ENCODE results near the gene CCR6. TPM values are rescaled to one million over a fixed set of nuclear protein-coding genes. Genes with fewer than 3 reads are reported as not detected.
A peak's percentile ranks its signal among the peaks of the same experiment; 100 is the strongest.

Gene CCR6
- total and polyA plus RNA-seq, 10 of the 15 experiments (the other 5 are each of a cell fraction or from before 2014, with no cell fraction given): 2.2 to 7.6 (median 6.7) TPM

- TF ChIP-seq, protein P1, sequence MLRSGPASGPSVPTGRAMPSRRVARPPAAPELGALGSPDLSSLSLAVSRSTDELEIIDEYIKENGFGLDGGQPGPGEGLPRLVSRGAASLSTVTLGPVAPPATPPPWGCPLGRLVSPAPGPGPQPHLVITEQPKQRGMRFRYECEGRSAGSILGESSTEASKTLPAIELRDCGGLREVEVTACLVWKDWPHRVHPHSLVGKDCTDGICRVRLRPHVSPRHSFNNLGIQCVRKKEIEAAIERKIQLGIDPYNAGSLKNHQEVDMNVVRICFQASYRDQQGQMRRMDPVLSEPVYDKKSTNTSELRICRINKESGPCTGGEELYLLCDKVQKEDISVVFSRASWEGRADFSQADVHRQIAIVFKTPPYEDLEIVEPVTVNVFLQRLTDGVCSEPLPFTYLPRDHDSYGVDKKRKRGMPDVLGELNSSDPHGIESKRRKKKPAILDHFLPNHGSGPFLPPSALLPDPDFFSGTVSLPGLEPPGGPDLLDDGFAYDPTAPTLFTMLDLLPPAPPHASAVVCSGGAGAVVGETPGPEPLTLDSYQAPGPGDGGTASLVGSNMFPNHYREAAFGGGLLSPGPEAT (IDR thresholded peaks at IDR 0.05; ENCODE audit: low read depth): peak; percentile 24; the same call in 1 of the 2 replicates
- no peak for TF ChIP-seq TARDBP (IDR thresholded peaks at IDR 0.05; ENCODE audit: borderline replicate concordance)
- TF ChIP-seq HDAC6 (IDR thresholded peaks at IDR 0.05; ENCODE audit: unreplicated experiment): no peak
- no peak for TF ChIP-seq STAT3 (IDR thresholded peaks at IDR 0.05; ENCODE audit: low read depth, low read length)
- TF ChIP-seq, protein P2, sequence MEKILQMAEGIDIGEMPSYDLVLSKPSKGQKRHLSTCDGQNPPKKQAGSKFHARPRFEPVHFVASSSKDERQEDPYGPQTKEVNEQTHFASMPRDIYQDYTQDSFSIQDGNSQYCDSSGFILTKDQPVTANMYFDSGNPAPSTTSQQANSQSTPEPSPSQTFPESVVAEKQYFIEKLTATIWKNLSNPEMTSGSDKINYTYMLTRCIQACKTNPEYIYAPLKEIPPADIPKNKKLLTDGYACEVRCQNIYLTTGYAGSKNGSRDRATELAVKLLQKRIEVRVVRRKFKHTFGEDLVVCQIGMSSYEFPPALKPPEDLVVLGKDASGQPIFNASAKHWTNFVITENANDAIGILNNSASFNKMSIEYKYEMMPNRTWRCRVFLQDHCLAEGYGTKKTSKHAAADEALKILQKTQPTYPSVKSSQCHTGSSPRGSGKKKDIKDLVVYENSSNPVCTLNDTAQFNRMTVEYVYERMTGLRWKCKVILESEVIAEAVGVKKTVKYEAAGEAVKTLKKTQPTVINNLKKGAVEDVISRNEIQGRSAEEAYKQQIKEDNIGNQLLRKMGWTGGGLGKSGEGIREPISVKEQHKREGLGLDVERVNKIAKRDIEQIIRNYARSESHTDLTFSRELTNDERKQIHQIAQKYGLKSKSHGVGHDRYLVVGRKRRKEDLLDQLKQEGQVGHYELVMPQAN (conservative IDR thresholded peaks at IDR 0.05): 0 out of 2 replicates have a peak, but pooled peaks have one; percentile 25
- peak; percentile 16 for TF ChIP-seq IKZF1 (conservative IDR thresholded peaks at IDR 0.05)
- 0 out of 4 replicates have a peak, but pooled peaks of 1 of the 2 experiments have one; percentile 28 for TF ChIP-seq EP300 (IDR thresholded peaks at IDR 0.05; ENCODE audit: borderline replicate concordance in 1 of 2, control insufficient read depth in 1 of 2, low read depth in 2 of 2, low read length in 2 of 2)
- no peak for TF ChIP-seq NFYA (IDR thresholded peaks at IDR 0.05; ENCODE audit: borderline replicate concordance, low read depth, low read length)
- no peak; a peak in 1 of 4 replicates for TF ChIP-seq IKZF2 (IDR thresholded peaks at IDR 0.05)
- peak; percentile 46; the same call in 1 of the 2 replicates for TF ChIP-seq PAX5 (IDR thresholded peaks at IDR 0.05; ENCODE audit: borderline replicate concordance, low read depth, low read length)
- TF ChIP-seq ZBTB33 (IDR thresholded peaks at IDR 0.05): no peak
- TF ChIP-seq ZNF384 (IDR thresholded peaks at IDR 0.05; ENCODE audit: borderline replicate concordance, low read depth, low read length): no peak
- no peak for TF ChIP-seq ZBED1 (IDR thresholded peaks at IDR 0.05; ENCODE audit: borderline replicate concordance)
- peak; percentile 20 for TF ChIP-seq SKIL (IDR thresholded peaks at IDR 0.05; ENCODE audit: low read depth, poor library complexity, severe bottlenecking)
- TF ChIP-seq ZNF687 (IDR thresholded peaks at IDR 0.05): peak; percentile 56; the same call in 1 of the 2 replicates
Observed at GRCh38 chr6:167122041-167122826, 662 bp upstream of the CCR6 start (continued).

Measured in GM12878 (cell line).